HG02759 (cell line): ENCODE data around the gene CUL4B.
A peak's percentile ranks its signal among the peaks of the same experiment; 100 is the strongest.
"Not testable (repeated sequence)": the region's sequence is repeated elsewhere in the genome, so short reads cannot be mapped to it uniquely, and the experiment has no call there.

Experiments
- ATAC-seq: cut with Tn5 transposase; IDR thresholded peaks from one replicate; pipeline ENCODE4 v1.9.1; 2021; ENCODE audit warnings: mild to moderate bottlenecking, moderate library complexity; ENCODE audit not compliant: unreplicated experiment

Gene CUL4B

GRCh38 chrX:120560842-120561633 is at the start of gene CUL4B:
TSS of gene CUL4B (minus strand) at chrX:120560962. CDS start at chrX:120560638, 324 bp downstream.
- peak; percentile 89 for ATAC-seq

DNA sequence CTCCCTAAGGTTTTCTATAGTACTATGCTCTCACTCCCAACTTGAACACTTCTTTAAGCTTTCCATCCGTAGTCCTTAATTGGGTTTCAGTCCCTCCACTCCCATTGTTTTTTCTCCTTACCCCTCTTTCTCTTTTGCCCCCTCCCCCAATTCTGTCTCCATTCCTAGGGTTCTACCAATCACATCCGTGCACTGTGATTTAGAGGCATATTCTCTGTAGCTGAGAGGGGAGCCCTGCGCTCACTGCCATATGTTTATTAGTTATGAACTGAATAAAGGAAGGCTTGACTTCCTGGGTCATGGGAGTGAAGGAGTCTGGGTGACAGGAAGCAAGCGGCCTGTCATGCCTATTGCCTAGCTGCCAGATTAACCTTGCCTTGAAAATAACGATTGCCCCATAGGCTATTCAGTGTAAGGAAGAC is 43.6 kb upstream of the CUL4B start:
- ATAC-seq = peak; percentile 61

GRCh38 chrX:120603707-120604360 is 43.1 kb upstream of the CUL4B start, which contains the start of gene MCTS1:
TSS of gene MCTS1 (plus strand) at chrX:120604101. CDS start at chrX:120604237, 136 bp downstream.
- peak; percentile 97 for ATAC-seq

GRCh38 chrX:120585702-120586101 is 24.9 kb upstream of the CUL4B start:
- ATAC-seq = no peak

DNA sequence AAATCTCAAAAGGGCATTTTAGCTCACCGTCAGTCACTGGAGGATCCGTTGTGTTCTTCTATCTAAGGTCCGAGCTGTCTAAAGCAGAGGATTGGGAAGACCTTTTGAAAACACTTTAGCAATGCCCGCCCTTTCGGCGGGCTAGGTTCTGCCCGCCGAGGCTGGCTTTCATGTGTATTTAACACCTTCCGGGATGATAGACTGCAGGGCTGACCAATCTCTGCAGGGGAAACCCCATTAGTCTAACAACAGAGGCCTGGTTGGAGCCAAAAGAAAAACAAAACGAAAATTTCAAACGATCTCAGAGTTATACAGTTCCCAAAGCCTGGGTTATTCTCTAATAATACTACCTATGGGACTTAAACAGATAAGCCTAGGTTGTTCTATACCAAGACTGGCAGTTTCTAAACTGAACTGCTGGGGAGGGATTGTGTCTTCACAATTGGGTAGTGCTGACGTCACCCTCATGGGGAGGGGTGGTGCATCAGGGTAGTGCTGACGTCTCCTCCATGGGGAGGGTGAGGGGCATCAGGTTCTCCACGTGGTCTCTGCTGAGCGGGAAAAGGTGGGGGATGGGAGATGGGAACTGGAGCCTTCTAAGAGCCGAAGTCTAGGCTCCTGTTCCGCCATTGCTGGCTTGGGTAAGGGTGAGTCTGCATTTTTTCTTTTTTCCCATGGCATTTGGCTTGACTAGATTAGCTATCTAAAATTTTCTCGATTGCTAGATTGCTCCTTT is 14.8 kb upstream of the CUL4B start:
- ATAC-seq = no peak

- ATAC-seq = not testable (repeated sequence)
Observed at GRCh38 chrX:120573806-120574205, 13.0 kb upstream of the CUL4B start.

GRCh38 chrX:120570011-120570600 is 9.3 kb upstream of the CUL4B start:
- no peak for ATAC-seq

DNA sequence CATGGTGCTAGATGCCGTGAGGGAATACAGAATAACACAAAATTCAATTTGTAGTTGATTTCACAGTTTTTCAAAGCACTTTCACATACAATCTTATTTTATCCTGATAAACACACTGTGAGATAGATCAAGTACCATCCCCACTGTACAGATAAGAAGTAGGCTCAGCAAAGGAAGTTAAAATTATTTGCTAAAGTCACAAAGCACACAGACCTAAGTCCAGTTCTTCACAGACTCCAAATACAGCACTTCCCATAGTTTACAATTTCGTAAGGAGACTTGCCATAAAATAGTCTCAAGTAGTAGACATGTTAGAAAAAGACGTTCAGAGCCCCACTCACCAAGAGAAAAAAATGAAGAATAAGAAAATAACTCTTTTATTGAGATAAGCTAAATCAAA is 7.8 kb upstream of the CUL4B start:
- ATAC-seq = no peak

GRCh38 chrX:120568035-120568434 is 7.3 kb upstream of the CUL4B start:
- no peak for ATAC-seq

GRCh38 chrX:120566817-120567216 is 6.1 kb upstream of the CUL4B start:
- ATAC-seq = no peak

GRCh38 chrX:120564925-120565324 is 4.2 kb upstream of the CUL4B start:
- no peak for ATAC-seq

- no peak for ATAC-seq
Observed at GRCh38 chrX:120562569-120562926, 1.8 kb upstream of the CUL4B start.

GRCh38 chrX:120561634-120562568 is 1.1 kb upstream of the CUL4B start:
- ATAC-seq = no peak

DNA sequence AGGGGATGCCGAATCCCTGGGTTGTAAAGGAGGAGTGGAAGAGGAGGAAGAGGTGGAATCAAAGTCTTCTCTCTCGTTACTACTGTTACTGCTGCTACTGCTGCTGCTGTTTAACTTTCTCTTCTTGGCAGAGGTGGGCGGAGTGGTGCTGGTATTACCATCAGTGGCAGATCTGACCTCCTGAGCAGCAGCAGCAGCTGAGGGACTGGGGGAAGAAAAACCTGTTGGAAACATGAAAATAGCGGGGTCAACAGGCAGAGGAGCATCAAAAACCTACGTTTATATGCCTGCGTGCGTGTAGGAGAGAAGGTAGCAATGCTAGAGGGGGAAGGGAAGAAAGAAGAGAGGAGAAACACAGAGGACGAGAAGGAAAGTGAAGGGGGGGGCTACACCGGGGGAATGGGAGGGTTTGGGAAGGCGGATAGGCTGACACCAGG is 339 bp downstream of the CUL4B start:
- peak; percentile 39 for ATAC-seq

- ATAC-seq = no peak
Observed at GRCh38 chrX:120559804-120560203, 958 bp downstream of the CUL4B start.

- no peak for ATAC-seq
Observed at GRCh38 chrX:120556251-120556650, 4.5 kb downstream of the CUL4B start.

- ATAC-seq = no peak
Observed at GRCh38 chrX:120549483-120550452, 11.0 kb downstream of the CUL4B start.

- no peak for ATAC-seq
Observed at GRCh38 chrX:120536061-120536460, 24.7 kb downstream of the CUL4B start.
